NCI-H1436 (cell line): ENCODE measurements around the gene COL4A2.

Source experiments
- DNase-seq: peaks from one replicate; lab custom pipeline; 2025; lab: John Stamatoyannopoulos, UW

COL4A2 gene

DNA sequence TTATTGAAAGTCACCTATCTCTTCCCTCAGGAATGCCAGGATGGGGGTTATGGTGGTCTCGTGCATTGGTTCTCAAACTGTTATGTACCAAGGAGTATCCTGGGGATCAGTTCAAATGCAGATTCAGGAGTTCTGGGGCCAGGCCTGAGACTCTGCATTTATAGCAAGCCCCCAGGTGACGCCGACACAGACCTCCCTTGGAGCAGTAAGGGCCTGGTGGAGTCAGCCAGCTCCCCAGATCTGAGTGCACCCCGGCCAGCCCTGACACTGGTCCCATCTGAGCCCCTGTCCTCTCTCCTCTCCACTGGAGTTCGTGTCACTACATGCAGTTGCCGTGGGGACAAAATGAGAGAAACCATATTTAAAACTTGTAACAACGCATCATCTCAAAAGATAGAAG is 112.9 kb downstream of the COL4A2 start:
- DNase-seq, result no peak

- no peak for DNase-seq
Observed at GRCh38 chr13:110420626-110421025, 113.5 kb downstream of the COL4A2 start.

DNA sequence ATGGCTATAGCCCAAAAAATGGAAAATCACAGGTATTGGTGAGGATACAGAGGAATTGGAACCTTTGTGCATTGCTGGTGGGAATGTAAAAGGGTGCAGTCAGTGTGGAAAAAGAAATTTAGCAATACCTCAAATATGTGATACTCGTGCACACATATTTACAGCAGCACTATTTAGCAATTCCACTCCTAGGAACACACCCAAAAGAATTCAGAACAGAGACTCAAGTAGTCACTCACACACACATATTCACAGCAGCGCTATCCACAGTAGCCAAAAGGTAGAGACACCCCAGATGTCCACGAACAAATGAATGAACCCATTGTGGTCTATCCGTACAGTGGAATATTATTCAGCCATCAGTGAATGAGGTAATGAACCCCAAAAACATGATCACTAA is 114.0 kb downstream of the COL4A2 start:
- DNase-seq, result no peak

- no peak for DNase-seq
Observed at GRCh38 chr13:110421696-110422385, 114.8 kb downstream of the COL4A2 start.

- DNase-seq, result no peak
Observed at GRCh38 chr13:110422913-110423688, 116.0 kb downstream of the COL4A2 start.

DNA sequence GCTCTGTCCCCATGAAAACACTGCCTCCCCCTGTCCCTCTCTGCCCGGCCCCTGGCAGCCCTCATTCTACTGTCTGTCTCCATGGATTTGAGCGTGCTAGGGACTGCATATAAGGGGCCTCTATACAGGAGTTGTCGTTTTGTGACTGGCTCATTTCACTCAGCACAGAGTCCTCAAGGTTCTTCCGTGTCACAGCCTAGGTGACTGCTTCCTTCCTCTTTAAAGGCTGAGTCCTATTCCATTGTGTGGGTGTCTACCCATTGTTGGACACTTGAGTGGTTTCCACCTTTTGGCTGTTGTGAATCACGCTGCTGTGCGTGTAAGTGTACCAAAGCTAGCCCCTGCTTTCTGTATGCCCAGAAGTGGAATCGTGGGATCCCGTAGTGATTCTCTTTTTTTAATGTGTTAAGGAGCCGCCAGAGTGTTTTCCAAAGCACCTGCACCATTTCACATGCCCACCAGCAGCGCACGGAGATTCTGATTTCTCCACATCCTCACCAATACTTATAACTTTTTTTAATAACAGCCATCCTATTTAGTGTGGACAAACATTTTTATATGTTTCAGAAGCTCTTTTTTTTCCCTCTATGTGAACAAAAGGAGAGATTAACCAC is 116.7 kb downstream of the COL4A2 start:
- DNase-seq, result no peak

DNA sequence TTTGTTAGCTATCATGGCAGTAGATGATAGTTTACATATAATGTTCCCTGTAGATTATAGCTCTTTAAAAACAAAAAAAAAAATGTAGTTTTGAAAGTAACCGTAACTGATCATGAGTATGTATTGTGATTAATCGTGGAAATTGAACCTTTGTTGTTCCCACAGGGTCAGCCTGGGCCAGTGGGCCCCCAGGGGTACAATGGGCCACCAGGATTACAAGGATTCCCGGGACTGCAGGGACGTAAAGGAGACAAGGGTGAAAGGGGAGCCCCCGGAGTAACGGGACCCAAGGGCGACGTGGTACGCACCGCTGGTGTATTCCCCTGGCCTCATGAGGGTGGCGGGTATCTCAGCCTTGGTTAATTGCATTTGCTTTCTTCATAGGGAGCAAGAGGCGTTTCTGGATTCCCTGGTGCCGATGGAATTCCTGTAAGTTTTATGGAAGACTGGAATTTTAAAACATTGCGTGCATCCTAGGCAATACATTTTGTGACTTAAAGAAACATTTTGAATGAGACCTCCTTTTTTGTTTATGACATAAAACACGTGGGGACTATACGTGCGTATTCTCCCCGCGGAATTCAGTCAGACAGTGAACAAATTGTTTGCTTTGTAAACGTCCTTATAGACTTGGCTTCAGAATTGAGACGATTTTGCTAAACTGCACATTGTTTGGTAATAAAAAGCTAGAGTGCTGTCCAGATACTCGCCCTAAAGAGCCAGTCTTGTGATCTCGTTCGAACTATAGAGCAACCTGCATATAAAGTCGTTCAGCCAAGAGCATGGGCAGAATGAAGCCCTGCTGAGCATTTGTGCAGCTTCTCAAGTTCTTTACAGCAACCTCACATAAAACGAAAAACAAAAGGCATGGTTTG is 117.7 kb downstream of the COL4A2 start:
- DNase-seq, result no peak

GRCh38 chr13:110425444-110425780 is 118.3 kb downstream of the COL4A2 start:
- no peak for DNase-seq

- no peak for DNase-seq
Observed at GRCh38 chr13:110426735-110427134, 119.7 kb downstream of the COL4A2 start.

DNA sequence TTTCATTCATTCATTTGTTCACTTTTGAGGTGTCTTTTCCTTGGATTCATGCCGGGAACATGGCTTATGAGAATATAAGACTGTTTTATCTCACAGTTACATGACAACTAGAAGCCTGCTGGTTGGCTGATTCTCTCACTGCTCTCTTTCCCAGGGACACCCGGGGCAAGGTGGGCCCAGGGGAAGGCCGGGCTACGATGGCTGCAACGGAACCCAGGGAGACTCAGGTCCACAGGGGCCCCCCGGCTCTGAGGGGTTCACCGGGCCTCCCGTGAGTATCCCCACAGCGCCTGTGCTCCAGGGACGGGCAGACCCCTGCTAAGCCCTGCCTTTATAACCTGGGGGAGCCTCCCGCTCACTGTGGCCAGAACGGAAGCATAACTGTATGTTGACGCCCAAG is 121.2 kb downstream of the COL4A2 start:
- DNase-seq, result no peak

GRCh38 chr13:110430391-110431336 is 123.6 kb downstream of the COL4A2 start:
- DNase-seq, result no peak

DNA sequence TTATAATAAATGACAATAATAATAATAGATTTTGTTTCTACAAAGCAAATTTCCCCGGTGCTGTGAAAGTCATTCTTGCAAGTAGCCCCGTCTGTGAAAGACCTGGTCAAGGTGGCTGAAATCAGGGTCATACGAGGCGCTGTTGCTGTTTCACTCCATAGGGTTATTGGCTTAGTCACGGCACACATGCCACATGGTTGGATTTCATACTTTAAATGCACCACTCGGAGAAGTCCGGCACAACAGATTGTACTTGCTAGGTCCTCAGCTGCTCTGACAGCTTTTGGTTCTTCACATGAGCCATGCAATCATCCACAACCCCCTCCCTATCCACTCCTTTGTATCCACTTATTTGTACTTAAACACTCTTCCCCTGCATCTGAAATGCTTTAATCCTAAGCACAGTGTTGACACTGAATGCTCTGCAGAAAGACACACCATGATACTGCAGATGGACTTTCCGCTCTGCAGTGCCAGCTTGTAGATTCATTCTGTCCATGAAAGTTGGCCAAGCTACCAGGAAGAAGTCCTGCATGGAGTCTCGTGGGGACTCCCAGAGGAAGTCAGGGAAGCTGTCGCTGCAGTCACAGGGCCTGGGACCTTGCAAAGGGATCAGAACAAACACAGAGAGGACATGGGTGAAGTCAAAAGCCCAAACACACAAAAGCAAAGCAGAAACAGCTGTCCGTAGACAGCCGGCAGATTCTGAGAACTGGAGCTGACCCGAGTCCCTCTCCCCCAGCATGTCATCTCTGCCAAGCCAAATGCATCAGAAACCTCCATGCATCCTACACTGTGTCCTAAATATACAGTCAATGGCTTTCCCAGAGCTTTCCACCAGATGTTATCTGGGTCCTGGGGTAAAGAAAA is 124.6 kb downstream of the COL4A2 start:
- no peak for DNase-seq

DNA sequence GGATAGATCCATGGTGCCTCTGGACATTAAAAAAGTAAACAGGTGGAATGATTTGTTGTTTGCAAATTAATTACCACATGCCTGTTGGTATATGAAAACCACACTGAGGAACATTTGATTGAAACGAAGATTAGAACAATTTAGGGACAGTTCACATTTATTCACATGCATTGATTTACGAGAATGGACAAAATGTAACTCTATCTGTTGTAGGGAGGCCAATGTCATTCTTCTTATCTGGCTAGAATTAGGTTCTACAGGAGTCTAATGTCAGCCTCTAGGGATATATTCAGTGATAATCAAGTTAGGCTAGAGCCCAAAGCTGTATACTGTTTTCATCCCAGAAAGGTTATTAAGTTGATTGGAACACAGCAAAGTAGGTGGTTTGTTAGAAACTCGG is 125.4 kb downstream of the COL4A2 start:
- DNase-seq, result no peak

DNA sequence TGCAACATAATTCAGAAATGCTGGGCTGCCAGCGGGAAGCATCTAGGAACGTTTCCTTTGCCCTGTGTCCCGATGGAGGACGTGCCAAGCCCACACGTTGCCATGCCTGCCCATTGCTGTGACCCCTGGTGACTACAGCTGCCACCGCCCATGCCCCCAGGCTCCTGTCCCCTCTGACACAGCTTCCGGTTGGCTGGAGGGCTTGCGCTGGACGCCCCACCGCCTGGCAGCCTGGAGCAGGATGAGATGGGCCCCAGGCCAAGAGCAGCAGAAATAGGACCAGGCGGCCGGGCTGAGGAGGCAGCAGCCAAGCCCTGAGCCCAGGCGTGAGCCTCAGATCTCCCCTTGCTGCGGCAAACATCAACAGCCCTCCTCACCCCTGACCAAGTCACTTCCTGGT is 125.9 kb downstream of the COL4A2 start:
- no peak for DNase-seq

DNA sequence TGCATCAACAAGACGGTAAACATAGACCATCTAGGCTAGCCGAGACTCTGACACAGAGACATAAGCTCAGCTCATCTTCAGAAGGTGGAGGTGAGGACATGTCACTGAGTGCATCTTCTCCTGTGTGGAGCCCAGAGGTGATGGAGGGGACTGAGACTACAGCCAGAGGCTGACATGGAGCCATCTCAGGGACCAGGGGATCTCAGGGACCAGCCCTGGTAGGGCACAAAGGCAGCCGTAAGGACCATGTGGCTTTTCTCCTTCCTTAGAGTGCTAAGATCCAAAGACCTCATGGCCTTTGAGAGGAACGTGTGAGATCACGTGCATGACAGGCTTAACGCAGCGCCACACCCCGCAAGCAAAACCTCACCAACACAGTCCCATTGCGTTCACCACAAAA is 127.5 kb downstream of the COL4A2 start:
- no peak for DNase-seq

DNA sequence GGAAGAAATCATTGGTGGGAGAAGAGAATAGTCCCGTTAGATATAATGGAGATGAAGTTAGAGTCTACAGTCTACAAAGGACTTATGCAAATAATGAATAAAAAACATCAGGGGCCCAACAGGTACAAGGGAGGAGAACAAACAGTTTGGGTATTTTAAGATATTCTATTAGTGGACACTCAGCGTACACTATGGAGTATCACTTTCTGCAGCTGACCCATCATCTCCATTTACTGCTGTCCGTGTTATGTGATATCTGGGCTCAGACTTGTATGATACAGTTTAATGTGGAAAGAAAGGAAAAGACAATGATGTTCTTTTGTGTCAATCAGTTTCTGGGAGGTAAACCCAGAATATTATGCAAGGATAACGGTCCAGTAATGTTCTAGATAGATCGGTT is 128.2 kb downstream of the COL4A2 start:
- DNase-seq, result no peak

DNA sequence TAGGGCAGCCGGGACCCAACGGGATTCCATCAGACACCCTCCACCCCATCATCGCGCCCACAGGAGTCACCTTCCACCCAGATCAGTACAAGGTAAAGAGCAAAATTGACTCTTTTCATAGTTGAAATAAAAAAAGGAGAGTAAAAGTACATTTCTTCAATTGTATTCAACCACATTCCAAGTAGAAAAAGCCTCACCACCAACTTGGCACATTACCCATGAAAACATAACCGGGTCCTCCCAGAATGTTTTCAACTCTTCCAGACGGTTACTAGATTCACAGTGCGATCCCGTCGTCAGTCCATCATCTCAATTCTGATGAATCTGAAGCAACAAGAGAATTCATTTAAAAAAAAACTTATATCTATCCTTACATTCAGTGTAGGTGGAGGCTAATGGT is 129.2 kb downstream of the COL4A2 start:
- no peak for DNase-seq

DNA sequence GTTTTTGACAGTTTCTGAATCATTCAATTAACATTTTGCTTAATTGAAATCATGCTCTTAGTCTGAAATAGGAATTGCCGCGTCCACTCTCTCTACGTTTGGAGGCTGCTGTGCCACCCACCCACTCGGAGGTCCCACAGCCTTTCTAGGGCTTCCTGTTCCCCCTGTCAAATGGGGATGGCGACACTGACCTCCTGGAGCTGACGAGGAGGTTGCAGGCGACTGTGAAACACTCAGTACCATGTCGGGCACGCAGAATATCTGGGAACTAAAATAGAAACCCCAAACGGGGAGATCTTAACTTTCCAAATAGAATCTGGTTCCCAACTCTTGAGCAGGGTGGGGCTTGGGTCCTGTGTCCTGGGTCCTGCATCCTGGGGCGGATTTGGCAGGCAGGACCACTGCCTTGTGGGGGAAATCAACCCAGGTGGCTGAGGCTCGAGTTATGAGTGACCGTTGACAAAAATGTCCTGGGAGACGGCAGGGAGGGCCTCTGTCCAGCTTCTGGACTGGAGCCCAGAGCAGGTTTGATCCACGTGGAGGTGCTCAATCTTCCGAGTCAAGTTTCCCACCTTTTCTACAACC is 129.8 kb downstream of the COL4A2 start:
- DNase-seq, result no peak

GRCh38 chr13:110438211-110438610 is 131.1 kb downstream of the COL4A2 start:
- DNase-seq, result no peak

- no peak for DNase-seq
Observed at GRCh38 chr13:110438776-110439175, 131.7 kb downstream of the COL4A2 start.
